Trophoblast cell (in vitro differentiated cells and primary cell): ENCODE measurements around the gene CRACR2B.

Experiments
- DNase-seq, 2 donors: peaks; one replicate each; pipeline ENCODE4 v3.0.0-alpha.2; 2016
- H2AFZ ChIP-seq: 2 replicates; pipeline ENCODE4 v1.6.1; 2013; ENCODE audit warnings: low read length, moderate library complexity, mild to moderate bottlenecking; ENCODE audit not compliant: insufficient read depth, poor library complexity
- H2AK5ac ChIP-seq: 2 replicates; pipeline ENCODE4 v1.6.1; 2013; ENCODE audit warnings: mild to moderate bottlenecking, low read length
- H2BK120ac ChIP-seq: 2 replicates; pipeline ENCODE4 v1.6.1; 2013; ENCODE audit warnings: low read length, mild to moderate bottlenecking, moderate library complexity; ENCODE audit not compliant: insufficient read depth, poor library complexity
- H2BK12ac ChIP-seq: 2 replicates; pipeline ENCODE4 v1.6.1; 2013; ENCODE audit warnings: mild to moderate bottlenecking, low read length, moderate library complexity
- H2BK5ac ChIP-seq: 2 replicates; pipeline ENCODE4 v1.6.1; 2013; ENCODE audit warnings: low read length, low read depth, moderate library complexity, mild to moderate bottlenecking; ENCODE audit not compliant: poor library complexity
- H3K14ac ChIP-seq: 2 replicates; pipeline ENCODE4 v1.6.1; 2013; ENCODE audit warnings: mild to moderate bottlenecking, low read length
- H3K18ac ChIP-seq: 2 replicates; pipeline ENCODE4 v1.6.1; 2013; ENCODE audit warnings: mild to moderate bottlenecking, low read length
- H3K23ac ChIP-seq: 2 replicates; pipeline ENCODE4 v1.6.1; 2013; ENCODE audit warnings: low read length
- H3K27ac ChIP-seq: 2 replicates; pipeline ENCODE4 v1.5.1; 2013; ENCODE audit warnings: low read depth, mild to moderate bottlenecking, inconsistent platforms, low read length, moderate library complexity
- H3K27me3 ChIP-seq: 2 replicates; pipeline ENCODE4 v1.6.1; 2013; ENCODE audit warnings: inconsistent platforms, mild to moderate bottlenecking, low read length, moderate library complexity; ENCODE audit not compliant: insufficient read depth
- H3K36me3 ChIP-seq, 2 experiments: 1 replicate in 1 of 2; 2 replicates in 1 of 2; pipeline ENCODE4 v1.6.1; 2013; ENCODE audit warnings: low read length in 2 of 2, mild to moderate bottlenecking in 2 of 2, moderate library complexity in 1 of 2; ENCODE audit not compliant: insufficient read depth in 2 of 2, control insufficient read depth in 1 of 2
- H3K4ac ChIP-seq: 2 replicates; pipeline ENCODE4 v1.6.1; 2013; ENCODE audit warnings: low read depth, mild to moderate bottlenecking, low read length, moderate library complexity
- H3K4me1 ChIP-seq, 2 experiments: 1 replicate in 1 of 2; 2 replicates in 1 of 2; pipeline ENCODE4 v1.6.1; 2013; ENCODE audit warnings: low read length in 2 of 2, mild to moderate bottlenecking in 2 of 2, moderate library complexity in 1 of 2; ENCODE audit not compliant: insufficient read depth in 2 of 2, control insufficient read depth in 1 of 2
- H3K4me2 ChIP-seq: 2 replicates; pipeline ENCODE4 v1.6.1; 2013; ENCODE audit warnings: inconsistent platforms, mild to moderate bottlenecking, low read length, moderate library complexity
- H3K4me3 ChIP-seq: 2 replicates; pipeline ENCODE4 v1.5.1; 2013; ENCODE audit warnings: mild to moderate bottlenecking, low read depth, low read length, inconsistent platforms
- H3K79me1 ChIP-seq: one replicate; pipeline ENCODE4 v1.6.1; 2013; ENCODE audit warnings: low read length
- H3K79me2 ChIP-seq: 2 replicates; pipeline ENCODE4 v1.6.1; 2013; ENCODE audit warnings: low read length, mild to moderate bottlenecking; ENCODE audit not compliant: control insufficient read depth, insufficient read depth, poor library complexity
- H3K9ac ChIP-seq: 2 replicates; pipeline ENCODE4 v1.6.1; 2013; ENCODE audit warnings: mild to moderate bottlenecking, low read length
- H3K9me3 ChIP-seq: 2 replicates; pipeline ENCODE4 v1.6.1; 2013; ENCODE audit warnings: low read depth, mild to moderate bottlenecking, control low read depth, inconsistent platforms, low read length; ENCODE audit not compliant: insufficient read depth
- H4K12ac ChIP-seq: 2 replicates; pipeline ENCODE4 v1.6.1; 2013; ENCODE audit warnings: low read depth, mild to moderate bottlenecking, low read length, moderate library complexity
- H4K8ac ChIP-seq: 2 replicates; pipeline ENCODE4 v1.6.1; 2013; ENCODE audit warnings: low read depth, mild to moderate bottlenecking, low read length, moderate library complexity
- H4K91ac ChIP-seq: one replicate; pipeline ENCODE4 v1.6.1; 2013; ENCODE audit warnings: low read depth, mild to moderate bottlenecking, low read length, moderate library complexity
- WGBS: extraction: QIAGEN DNeasy Blood & Tissue Kit; methylation state at CpG from one replicate; pipeline ENCODE4 v1.1.7; 2013; ENCODE audit warnings: missing lambda C conversion rate; ENCODE audit not compliant: insufficient read length, insufficient coverage; ENCODE audit errors: extremely low coverage; 5-methylcytosine and 5-hydroxymethylcytosine counted together

The CRACR2B gene

DNA sequence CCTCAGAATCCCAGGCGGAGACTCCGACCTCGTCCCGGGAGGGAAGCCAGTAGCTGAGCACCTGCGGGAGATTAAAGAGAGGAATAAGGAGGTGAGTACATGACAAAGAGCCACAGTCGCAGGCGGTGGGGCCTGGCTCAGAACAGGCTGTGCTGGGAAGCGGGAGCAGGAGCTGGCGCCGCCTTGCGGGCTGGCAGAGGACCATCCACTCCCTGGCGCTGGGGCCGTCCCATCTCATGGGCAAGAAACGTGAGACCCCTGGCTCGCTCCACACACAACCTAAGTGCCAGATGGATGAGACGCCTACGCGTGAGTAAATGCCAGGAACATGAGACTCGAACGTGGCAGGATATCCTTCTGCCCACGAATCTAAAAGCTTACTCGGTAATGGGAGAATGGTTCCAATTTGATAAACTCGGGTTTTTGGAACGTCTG, 44.1 kb upstream of the CRACR2B start:
- peak overlapping the region; percentile 39 for H4K12ac ChIP-seq
- H3K4ac ChIP-seq = no peak overlapping the region
- peak; percentile 50 to 70 for DNase-seq
- H3K36me3 ChIP-seq = peaks cover 9 to 10% of the 10 kb centered on the region in 2 experiments
- no peak overlapping the region for H3K14ac ChIP-seq
- H2AK5ac ChIP-seq = no peak overlapping the region
- no CpG with 5 or more reads among the region's 24 CpGs for WGBS
- peaks cover 2 to 3% of the 10 kb centered on the region in 2 experiments for H3K4me1 ChIP-seq
- peaks cover 2% of the 10 kb centered on the region for H3K9me3 ChIP-seq
- no peak overlapping the region for H2BK5ac ChIP-seq
- H2BK120ac ChIP-seq = no peak overlapping the region
- H3K27me3 ChIP-seq = no peaks in the 10 kb centered on the region
- H3K18ac ChIP-seq = no peak overlapping the region
- H4K8ac ChIP-seq = no peak overlapping the region
- H4K91ac ChIP-seq = no peak overlapping the region
- no peak overlapping the region for H3K4me3 ChIP-seq
- H3K79me1 ChIP-seq = no peaks in the 10 kb centered on the region
- no peak overlapping the region for H2BK12ac ChIP-seq
- H3K27ac ChIP-seq = no peak overlapping the region
- H2AFZ ChIP-seq = no peak overlapping the region
- no peak overlapping the region for H3K4me2 ChIP-seq
- H3K79me2 ChIP-seq = no peaks in the 10 kb centered on the region
- H3K9ac ChIP-seq = no peak overlapping the region
- H3K23ac ChIP-seq = no peak overlapping the region

DNA sequence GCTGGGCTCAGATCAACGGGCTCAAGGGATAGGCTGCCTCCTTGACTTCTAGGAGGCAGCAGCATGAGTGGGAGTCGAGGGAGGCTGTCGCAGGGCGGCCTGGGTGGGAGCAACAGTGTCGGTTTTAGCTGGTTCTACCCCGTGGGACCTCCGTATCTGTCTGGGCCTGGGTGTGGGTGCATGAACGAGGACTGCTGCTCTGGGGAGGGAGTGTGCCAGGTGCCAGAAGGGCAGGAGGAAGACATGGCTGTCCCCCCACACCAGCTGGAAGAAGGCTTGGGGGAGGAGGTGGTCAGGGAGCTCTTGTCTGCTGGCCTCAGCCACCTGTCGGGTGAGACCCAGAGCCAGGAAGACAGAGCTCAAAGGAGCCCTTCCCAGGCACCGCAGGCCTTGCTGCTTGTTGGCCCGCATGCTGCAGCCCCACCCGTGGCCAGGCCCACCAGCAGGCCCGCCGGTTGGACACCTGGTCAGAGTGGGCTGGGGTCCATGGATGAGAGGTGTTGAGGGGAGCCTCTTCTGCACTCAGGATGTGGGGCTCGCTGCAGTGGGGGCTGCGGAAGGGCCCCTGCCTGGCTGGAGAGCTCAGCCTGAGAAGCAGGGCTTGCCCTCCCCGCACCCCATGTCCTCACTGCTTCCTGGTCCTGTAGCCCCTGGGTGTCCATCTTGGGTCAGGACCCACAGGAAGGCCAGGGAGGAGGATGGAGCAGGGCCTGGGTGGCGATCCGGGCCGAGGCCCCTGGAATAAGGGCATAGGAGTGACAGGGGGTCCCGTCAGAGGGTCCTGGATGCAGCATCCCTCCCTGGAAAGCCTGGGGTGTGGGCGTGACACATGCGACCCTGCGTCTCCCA, 41.3 kb upstream of the CRACR2B start:
- Histone ChIP-seq H2AFZ (no peak overlapping the region), H2AK5ac (no peak overlapping the region), H3K4me1 (peaks cover 2 to 3% of the 10 kb centered on the region in 2 experiments), H2BK120ac (no peak overlapping the region), H2BK12ac (no peak overlapping the region), H3K9me3 (peaks cover 2% of the 10 kb centered on the region), H4K12ac (no peak overlapping the region), H3K4me3 (no peak overlapping the region), H3K4ac (no peak overlapping the region), H3K79me2 (no peaks in the 10 kb centered on the region), H3K18ac (no peak overlapping the region), H3K14ac (no peak overlapping the region), H3K4me2 (no peak overlapping the region), H3K36me3 (peaks cover 4 to 6% of the 10 kb centered on the region in 2 experiments), H4K91ac (no peak overlapping the region), H3K23ac (no peak overlapping the region), H2BK5ac (no peak overlapping the region), H3K79me1 (no peaks in the 10 kb centered on the region), H3K27me3 (peaks cover 2% of the 10 kb centered on the region), H4K8ac (no peak overlapping the region), H3K9ac (no peak overlapping the region), H3K27ac (no peak overlapping the region)
- no peak for DNase-seq
- no CpG with 5 or more reads among the region's 24 CpGs for WGBS

DNA sequence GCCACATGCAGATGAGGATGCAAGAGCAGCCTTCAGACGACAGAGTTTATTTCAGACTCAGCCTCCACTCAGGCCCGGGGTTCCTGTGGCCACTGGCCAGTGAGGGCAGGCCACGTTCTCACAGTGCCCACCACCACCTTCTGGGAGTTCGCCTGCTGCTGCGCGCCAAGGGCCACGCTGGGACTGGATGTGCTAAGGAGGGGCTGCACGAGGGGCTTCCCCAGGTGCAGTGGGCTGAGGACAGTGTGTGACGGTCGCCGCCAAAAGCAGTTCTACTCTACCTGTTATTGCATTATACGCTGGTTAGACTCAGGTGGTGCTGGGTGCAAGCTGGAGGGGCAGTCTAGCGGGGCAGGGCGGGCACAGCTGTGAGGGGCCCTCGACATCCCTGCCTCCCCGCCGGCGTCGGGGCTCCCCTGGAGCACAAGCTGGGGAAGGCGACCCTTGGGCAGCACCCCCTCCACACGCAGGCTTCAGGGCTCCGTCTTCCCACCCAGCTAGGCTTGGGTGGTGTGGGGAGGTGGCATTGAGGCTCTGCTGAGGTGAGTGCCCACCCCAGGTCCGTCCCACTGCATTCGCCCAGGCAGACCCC, 40.5 kb upstream of the CRACR2B start:
- Histone ChIP-seq H3K9ac (no peak overlapping the region), H3K4ac (no peak overlapping the region), H2AFZ (no peak overlapping the region), H3K79me1 (no peaks in the 10 kb centered on the region), H2AK5ac (no peak overlapping the region), H3K14ac (no peak overlapping the region), H3K4me2 (no peak overlapping the region), H3K4me3 (no peak overlapping the region), H4K8ac (no peak overlapping the region), H3K36me3 (peaks cover 11% of the 10 kb centered on the region in 2 experiments), H3K27ac (no peak overlapping the region), H3K18ac (no peak overlapping the region), H2BK5ac (no peak overlapping the region), H2BK12ac (no peak overlapping the region), H3K9me3 (peaks cover 2% of the 10 kb centered on the region), H3K79me2 (no peaks in the 10 kb centered on the region), H4K91ac (no peak overlapping the region), H4K12ac (no peak overlapping the region), H3K23ac (no peak overlapping the region), H2BK120ac (no peak overlapping the region), H3K4me1 (peaks cover under 1 to 3% of the 10 kb centered on the region in 2 experiments), H3K27me3 (peaks cover 2% of the 10 kb centered on the region)
- DNase-seq = no peak
- no CpG with 5 or more reads among the region's 24 CpGs for WGBS

- H3K4me2 ChIP-seq = no peak overlapping the region
- no CpG with 5 or more reads among the region's 28 CpGs for WGBS
- H2BK120ac ChIP-seq = no peak overlapping the region
- peaks cover 2% of the 10 kb centered on the region for H3K9me3 ChIP-seq
- no peak overlapping the region for H3K4me3 ChIP-seq
- no peak overlapping the region for H3K23ac ChIP-seq
- no peak overlapping the region for H3K27ac ChIP-seq
- H2AK5ac ChIP-seq = no peak overlapping the region
- no peak overlapping the region for H2BK5ac ChIP-seq
- H3K27me3 ChIP-seq = peaks cover 2% of the 10 kb centered on the region
- no peak overlapping the region for H3K9ac ChIP-seq
- no peak overlapping the region for H2BK12ac ChIP-seq
- no peak overlapping the region for H4K8ac ChIP-seq
- no peak overlapping the region for H4K91ac ChIP-seq
- H3K14ac ChIP-seq = no peak overlapping the region
- peaks cover 0 to 3% of the 10 kb centered on the region in 2 experiments for H3K4me1 ChIP-seq
- no peak overlapping the region for H4K12ac ChIP-seq
- DNase-seq = no peak
- H3K79me1 ChIP-seq = no peaks in the 10 kb centered on the region
- peaks cover 19 to 20% of the 10 kb centered on the region in 2 experiments for H3K36me3 ChIP-seq
- H3K79me2 ChIP-seq = no peaks in the 10 kb centered on the region
- no peak overlapping the region for H3K18ac ChIP-seq
- H2AFZ ChIP-seq = no peak overlapping the region
- no peak overlapping the region for H3K4ac ChIP-seq
Measured at GRCh38 chr11:788009-788640, 39.6 kb upstream of the CRACR2B start.
